Measurements from ENCODE around the gene NDUFB10. TPM values are rescaled to one million over a fixed set of nuclear protein-coding genes. Genes with fewer than 3 reads are reported as not detected.
"Not testable (repeated sequence)": the region's sequence is repeated elsewhere in the genome, so short reads cannot be mapped to it uniquely, and the experiment has no call there.

NDUFB10 gene
- total RNA-seq: 118 and 120 TPM in 2 replicates

DNA sequence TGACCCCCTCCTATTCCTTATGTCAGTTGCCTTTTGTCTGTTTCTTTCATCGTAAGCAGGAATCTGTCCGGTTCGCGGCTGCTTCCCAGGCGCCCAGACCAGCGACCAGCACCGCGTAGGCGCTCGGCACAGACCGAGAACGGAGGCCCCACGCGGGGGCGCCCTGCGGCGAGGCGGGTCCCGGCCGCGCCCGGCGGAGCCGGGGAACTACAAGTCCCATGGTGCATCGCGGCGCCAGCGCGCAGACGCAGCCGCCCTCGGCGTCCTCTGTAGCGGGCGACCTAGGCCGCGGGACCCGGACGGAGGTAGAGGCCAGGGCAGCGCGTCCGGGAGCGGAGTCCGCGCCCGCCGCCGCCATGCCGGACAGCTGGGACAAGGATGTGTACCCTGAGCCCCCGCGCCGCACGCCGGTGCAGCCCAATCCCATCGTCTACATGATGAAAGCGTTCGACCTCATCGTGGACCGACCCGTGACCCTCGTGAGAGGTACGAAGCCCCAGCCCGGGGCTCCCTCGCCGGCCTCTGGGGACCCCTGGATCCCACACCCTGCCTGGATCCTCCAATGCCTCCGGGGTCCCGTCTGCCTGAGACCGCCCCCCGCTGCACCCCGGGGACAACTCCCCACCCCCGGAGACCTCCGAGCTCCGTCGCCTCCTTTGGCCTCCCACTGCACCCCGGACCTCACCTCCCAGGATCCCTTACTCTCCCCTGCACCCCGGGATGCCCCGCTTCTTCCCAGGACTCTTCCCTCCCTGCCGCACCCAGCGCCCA is at the start of gene NDUFB10:
Gene NDUFB10, plus strand, starts transcription at position 270 of the 771 bp plus-strand sequence. Its CDS starts 87 bp downstream, at position 357.
- intact Hi-C loops (cut with micrococcal nuclease): loop anchor here (1.0 to 10.0 kb wide), 5 partner anchors 13 to 345 kb away; partner anchors contain the start of genes CRAMP1, IFT140, MSRB1 and NTHL1

GRCh38 chr16:1909561-1910231 is 49.6 kb upstream of the NDUFB10 start:
- intact Hi-C loops (cut with micrococcal nuclease): no loop called here

- intact Hi-C loops (cut with micrococcal nuclease): no loop called here
These were observed 47.7 kb upstream of the NDUFB10 start for GRCh38 chr16:1911467-1912214.

DNA sequence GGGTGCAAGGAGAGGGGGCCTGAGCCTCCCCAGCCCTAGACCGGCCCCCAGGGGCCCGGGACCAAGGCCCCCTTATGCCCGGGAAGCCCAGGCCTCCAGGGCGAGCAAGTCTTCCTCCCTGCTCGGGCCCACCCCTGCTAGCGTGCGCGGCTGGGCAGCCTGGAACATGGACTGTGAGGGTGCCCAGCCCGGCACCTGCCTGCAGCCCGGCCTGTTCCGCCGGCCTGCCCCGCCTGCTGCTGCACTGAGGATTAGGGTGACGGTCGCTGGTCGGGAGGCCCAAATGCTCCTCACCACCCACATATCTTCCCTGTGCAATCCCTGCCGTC is 47.2 kb upstream of the NDUFB10 start:
- intact Hi-C loops (cut with micrococcal nuclease): no loop called here

DNA sequence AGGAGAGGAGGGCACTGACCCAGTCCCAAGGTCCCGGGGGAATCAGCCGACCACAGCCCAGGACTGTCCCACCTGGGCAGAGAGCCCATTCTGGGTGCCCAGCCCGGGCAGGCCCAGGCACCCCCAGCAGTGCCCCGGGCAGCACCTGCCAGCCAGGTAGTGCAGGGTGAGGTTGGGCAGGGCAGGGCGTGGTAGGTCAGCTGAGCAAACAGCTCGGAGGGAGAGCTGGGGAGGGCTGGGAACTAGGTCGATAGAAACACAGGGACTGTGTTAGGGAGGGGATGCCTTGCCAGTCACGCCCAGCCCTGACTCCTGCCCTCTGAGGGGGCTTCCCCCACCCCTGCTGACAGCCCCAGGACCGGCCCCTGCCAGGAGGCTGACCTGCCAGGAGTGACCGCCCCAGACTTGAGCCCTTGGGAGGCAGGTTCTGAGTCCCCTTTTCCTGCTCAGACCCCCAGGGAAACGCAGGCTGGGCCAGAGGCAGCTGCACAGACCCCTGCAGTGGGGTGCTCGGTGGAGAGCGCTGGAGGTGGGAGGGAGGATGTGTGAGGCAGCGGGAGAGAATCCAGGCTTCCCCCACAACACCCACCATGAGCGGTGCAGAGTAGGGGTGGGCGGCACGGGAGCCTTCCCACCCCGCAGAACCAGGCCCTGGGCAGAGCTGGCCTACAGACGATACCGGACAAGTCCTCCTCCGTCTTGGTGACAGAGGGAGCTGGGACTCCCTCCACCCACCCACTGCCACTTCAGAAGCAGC is 45.8 kb upstream of the NDUFB10 start:
- intact Hi-C loops (cut with micrococcal nuclease): no loop called here

GRCh38 chr16:1914084-1914608 is 45.2 kb upstream of the NDUFB10 start:
- intact Hi-C loops (cut with micrococcal nuclease): no loop called here

- intact Hi-C loops (cut with micrococcal nuclease): no loop called here
These were observed 44.4 kb upstream of the NDUFB10 start for GRCh38 chr16:1914988-1915387.

DNA sequence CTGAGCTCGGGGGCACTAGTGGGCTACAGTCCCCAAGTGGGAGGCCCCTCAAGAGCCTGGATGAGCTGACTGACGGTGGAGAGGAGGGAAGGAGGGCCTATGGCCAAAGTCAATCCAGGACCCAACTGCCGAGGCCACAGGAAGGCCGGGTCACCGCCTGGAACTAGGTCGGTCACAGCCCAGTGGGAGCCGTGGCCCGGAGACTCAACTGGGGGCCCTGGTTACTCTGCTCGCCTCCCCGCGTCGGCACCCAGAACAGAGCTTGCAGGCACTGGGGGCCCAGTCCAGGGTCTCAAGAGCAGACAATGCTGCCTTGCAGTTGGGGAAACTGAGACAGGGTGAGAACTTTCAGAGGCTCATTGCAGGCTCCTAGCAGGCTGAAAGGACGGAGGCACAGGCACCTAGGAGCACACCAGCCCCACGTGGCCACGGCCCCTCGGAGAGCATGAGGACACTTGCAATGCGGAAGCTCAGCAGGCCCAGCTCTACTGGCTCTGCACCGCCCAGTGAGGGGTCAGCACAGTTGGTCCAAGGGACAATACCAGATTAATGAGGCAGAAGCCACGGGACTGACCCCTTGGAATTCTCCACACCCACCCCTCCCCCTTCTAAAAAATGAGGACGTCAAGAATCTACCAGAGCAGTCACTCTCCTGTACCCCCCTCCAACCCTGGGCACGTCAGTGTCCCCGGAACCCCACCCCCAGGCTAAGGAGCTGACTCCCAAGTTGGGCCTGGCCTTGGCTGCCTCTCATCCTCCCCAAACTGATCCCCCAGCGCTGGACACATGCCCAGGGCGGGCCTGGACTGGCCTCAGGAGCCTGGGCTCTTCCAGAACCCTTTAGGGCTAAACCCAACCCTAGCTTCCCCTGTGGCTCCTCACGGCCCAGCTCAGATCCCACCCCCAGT is 43.4 kb upstream of the NDUFB10 start:
- intact Hi-C loops (cut with micrococcal nuclease): no loop called here

DNA sequence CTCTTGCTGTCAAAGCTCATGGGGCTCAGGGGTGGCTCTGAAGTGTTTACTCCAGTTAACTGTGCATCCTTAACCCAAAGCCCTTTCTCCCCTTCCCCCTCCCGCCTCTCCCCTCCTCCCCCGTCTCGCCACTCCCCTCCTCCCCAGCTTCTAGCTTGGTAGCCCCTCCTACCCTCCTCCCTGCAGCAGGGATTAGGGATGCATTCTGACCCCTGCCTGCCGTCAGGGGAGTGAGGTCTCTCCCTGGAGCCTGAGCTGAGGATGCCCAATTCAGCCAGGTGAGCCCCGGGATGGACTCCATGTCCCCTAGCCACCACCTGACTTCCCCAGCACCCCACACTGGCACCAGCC is 42.7 kb upstream of the NDUFB10 start:
- intact Hi-C loops (cut with micrococcal nuclease): no loop called here

GRCh38 chr16:1917056-1917664 is 42.2 kb upstream of the NDUFB10 start:
- intact Hi-C loops (cut with micrococcal nuclease): no loop called here

- intact Hi-C loops (cut with micrococcal nuclease): no loop called here
These were observed 41.5 kb upstream of the NDUFB10 start for GRCh38 chr16:1917665-1918350.

DNA sequence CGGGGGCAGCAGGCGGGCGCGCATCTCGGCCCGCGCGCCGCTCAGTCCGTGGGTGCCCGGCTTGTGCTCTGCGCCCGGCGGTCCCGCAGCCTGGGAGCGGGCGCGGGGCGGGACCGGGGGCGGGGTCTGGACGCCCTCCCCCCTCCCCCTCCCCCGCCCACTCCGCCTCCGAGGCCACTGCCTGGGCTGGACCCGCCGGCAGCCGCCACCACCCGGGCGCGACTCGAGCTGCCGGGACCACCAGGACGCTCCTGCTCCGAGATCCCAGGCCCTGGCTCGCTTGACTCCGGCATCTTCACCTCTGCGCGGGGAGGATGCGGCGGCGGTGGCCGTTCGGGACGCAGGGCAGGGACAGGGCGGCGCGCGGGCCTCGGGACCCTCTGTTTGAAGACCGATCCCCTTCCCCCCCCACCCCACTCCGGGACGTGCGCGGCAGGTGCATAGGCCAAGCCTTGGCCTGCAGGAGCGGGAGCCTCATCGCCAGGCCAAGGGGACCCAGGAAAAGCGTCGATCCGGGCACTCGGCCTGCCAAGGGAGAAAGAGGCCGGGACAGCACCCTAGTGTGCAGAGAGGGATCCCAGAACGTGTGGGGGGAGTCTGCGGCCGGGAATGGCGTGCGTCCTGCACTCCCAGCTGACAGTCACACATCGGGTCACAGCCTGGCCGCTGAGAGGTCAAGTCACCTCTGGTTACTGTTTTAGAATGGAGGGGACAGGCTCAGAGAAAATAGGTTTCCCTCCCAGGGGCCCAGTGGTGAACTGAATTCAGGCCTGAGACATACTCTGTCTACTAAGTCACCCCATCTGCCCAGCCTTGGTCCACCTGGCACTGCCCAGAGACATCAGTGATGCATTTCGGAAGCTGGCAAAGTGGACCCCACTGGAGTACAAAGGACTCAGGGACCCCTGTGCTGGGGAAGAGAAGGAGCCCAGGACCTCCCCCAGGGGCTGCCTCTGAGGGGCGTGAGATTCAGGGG is 40.7 kb upstream of the NDUFB10 start, which contains the start of gene HS3ST6:
Gene HS3ST6, minus strand, starts transcription at position 65 of the 976 bp plus-strand sequence. CDS start 92 bp downstream, outside the sequence.
- intact Hi-C loops (cut with micrococcal nuclease): no loop called here

DNA sequence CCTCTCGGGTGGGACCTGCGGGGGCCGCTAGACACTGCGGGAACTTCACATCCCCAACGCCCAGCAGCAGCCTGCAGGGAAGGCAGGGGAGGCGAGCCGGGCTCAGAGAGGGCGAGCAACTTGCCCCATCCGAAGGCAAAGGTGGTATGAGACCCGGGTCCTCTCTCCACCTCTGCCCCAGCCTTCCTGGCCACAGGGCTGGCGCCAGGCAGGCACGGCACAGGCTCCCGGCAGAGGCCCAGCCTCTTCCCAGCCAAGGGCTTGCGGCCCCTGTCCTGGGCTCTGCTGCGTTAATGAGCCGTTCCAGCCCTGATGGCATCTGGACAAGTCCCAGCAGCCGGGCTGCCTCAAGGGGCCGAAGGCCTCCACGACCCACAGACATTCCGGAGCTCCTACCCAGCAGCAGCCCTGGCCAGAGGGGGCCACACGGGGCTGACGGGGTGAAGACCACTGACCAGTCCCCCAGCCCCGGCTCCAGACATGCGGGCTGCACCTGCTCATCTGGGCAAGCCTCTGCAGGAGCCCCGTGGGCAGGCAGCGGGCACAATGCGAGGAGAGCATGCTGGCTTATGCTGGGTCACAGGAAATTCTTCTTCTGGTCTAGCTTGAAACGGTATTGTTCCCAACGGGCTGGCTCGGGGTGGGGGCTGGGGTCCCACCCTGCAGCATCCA is 39.9 kb upstream of the NDUFB10 start:
- intact Hi-C loops (cut with micrococcal nuclease): no loop called here

GRCh38 chr16:1920122-1920521 is 39.2 kb upstream of the NDUFB10 start:
- intact Hi-C loops (cut with micrococcal nuclease): not testable (repeated sequence)

DNA sequence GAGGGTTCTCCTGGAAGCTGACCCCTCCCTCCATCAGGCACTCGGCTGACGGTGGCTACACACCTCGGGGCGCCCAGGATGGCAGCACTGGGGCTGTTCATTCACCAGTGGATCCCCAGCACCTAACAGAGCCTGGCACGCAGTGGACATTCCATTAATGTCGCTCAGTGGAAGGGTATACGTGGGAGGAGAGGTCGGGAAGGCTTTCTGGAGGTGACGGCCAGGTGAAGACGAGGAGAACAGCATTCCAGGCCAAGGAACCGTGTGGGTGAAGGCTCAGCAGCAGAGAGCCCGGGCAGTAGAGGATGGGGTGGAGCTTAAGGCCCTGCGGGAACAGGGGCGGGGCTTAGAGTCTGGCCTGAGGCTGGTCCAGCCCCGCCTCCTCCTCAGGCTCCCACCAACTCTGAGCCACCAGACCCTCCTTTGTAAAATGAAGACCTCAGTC is 38.6 kb upstream of the NDUFB10 start:
- intact Hi-C loops (cut with micrococcal nuclease): no loop called here

DNA sequence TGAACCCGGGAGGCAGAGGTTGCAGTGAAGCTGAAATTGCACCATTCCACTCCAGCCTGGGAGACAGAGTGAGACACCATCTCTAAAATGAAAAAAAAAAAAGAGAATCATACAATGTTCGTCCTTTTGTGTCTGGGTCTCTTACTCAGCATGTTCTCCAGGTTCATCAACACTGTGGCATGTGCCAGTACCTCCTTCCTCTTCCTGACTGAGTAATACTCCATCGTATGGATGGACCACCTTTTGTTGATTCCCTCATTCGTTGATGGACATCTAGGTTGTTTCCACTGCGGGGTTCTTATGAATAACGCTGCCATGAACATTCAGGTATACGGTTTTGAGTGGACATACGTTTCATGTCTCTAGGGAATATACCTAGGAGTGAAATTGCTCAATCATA is 37.0 kb upstream of the NDUFB10 start:
- intact Hi-C loops (cut with micrococcal nuclease): no loop called here

Data from T-helper 1 cell treated with Interleukin-12 subunit alpha and Interleukin-12 subunit beta and Interleukin-4 antibody, amounts not matched to agents 30 ng/mL and 1 ng/mL, for 36 hours (primary cell).